NT2/D1 (cell line): ENCODE results near the gene ZBTB33.

ENCODE experiments used
- DNase-seq: peaks from one replicate; pipeline ENCODE4 v3.0.0-alpha.2; 2011; ENCODE audit warnings: low read depth, low spot score
- H3K27me3 ChIP-seq: 2 replicates; pipeline ENCODE4 v1.6.0; 2011; ENCODE audit warnings: mild to moderate bottlenecking; ENCODE audit not compliant: insufficient read length, insufficient read depth
- H3K36me3 ChIP-seq: 2 replicates; pipeline ENCODE4 v1.6.1; 2011; ENCODE audit warnings: mild to moderate bottlenecking, low read length, mixed read lengths; ENCODE audit not compliant: insufficient read depth, insufficient read length
- H3K4me1 ChIP-seq: 2 replicates; pipeline ENCODE4 v1.5.1; 2011; ENCODE audit not compliant: insufficient read depth, insufficient read length
- H3K4me3 ChIP-seq: 2 replicates; pipeline ENCODE4 v1.5.1; 2011; ENCODE audit warnings: low read depth; ENCODE audit not compliant: insufficient read length
- H3K9ac ChIP-seq: 2 replicates; pipeline ENCODE4 v1.6.0; 2011; ENCODE audit warnings: low read depth; ENCODE audit not compliant: insufficient read length
- H3K9me3 ChIP-seq: 2 replicates; pipeline ENCODE4 v1.5.1; 2011; ENCODE audit warnings: mild to moderate bottlenecking, low read length; ENCODE audit not compliant: insufficient read depth
- SUZ12 ChIP-seq: IDR thresholded peaks from 2 replicates; pipeline ENCODE4 v1.6.1; 2011; ENCODE audit not compliant: insufficient read length, insufficient read depth; ENCODE audit errors: extremely low read depth
- YY1 ChIP-seq: IDR thresholded peaks from 2 replicates; pipeline ENCODE4 v1.6.1; 2011; ENCODE audit not compliant: insufficient read length, insufficient read depth
- ZNF274 ChIP-seq: IDR thresholded peaks from 2 replicates; pipeline ENCODE4 v1.6.1; 2011; ENCODE audit warnings: mild to moderate bottlenecking, low read depth, low read length

Gene ZBTB33

GRCh38 chrX:120282697-120283096, 32.1 kb downstream of the ZBTB33 start:
- DNase-seq, result no peak
- H3K27me3 ChIP-seq, result no peaks in the 10 kb centered on the region
- H3K4me3 ChIP-seq, result no peak overlapping the region
- no peak for TF ChIP-seq ZNF274
- no peak for TF ChIP-seq SUZ12
- TF ChIP-seq YY1, result no peak
- H3K9ac ChIP-seq, result no peak overlapping the region
- peaks cover 3% of the 10 kb centered on the region for H3K4me1 ChIP-seq
- H3K9me3 ChIP-seq, result no peaks in the 10 kb centered on the region
- peaks cover 30% of the 10 kb centered on the region for H3K36me3 ChIP-seq

DNA sequence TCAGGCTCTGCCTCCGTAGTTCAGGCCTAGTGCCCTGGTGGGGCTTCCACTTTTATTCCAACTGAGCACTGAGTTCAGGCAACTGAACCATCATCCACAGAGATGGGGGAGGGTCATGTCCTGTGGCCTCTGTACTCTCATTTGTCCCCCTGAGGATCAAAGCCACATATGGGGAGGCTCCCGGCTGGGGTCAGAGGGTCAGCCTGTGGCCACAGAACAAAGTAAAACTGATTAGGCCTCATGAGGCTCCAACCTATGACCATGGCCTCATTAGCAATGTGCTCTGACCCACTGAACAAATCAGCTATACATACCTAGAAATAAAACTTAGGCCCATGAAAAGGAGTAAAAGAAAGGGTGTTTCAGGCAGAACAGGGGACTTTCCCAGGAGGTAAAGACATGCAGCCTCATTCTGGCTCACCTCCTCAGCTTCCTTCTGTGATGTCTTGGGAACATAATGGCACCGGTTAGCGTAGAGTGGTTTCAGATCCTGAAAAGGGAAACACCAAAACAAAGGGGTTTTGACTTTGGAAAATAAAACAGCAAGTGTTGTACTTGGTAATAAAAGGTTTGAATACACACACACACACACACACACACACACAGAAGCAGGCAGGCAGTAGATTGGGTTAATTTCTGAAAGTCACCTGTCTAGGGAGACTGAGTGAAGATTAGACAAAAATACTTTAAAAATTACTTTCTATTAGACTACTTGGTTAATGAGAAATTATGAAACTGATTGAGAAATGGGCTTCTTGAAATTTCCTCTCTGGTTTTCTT, 36.3 kb downstream of the ZBTB33 start:
- H3K4me1 ChIP-seq, result peaks cover 4% of the 10 kb centered on the region
- no peaks in the 10 kb centered on the region for H3K27me3 ChIP-seq
- no peaks in the 10 kb centered on the region for H3K9me3 ChIP-seq
- no peak overlapping the region for H3K9ac ChIP-seq
- peaks cover 31% of the 10 kb centered on the region for H3K36me3 ChIP-seq
- no peak for DNase-seq
- TF ChIP-seq YY1 (no peak), SUZ12 (no peak), ZNF274 (no peak)
- no peak overlapping the region for H3K4me3 ChIP-seq

- no peak for DNase-seq
- no peak overlapping the region for H3K9ac ChIP-seq
- H3K36me3 ChIP-seq, result peaks cover 31% of the 10 kb centered on the region
- TF ChIP-seq YY1, result no peak
- TF ChIP-seq ZNF274, result no peak
- no peak for TF ChIP-seq SUZ12
- peaks cover 4% of the 10 kb centered on the region for H3K4me1 ChIP-seq
- H3K4me3 ChIP-seq, result no peak overlapping the region
- no peaks in the 10 kb centered on the region for H3K27me3 ChIP-seq
- no peaks in the 10 kb centered on the region for H3K9me3 ChIP-seq
These were observed 37.0 kb downstream of the ZBTB33 start for GRCh38 chrX:120287513-120288112.

GRCh38 chrX:120290107-120290506, 39.5 kb downstream of the ZBTB33 start:
- Histone ChIP-seq H3K27me3 (no peaks in the 10 kb centered on the region), H3K36me3 (peaks cover 16% of the 10 kb centered on the region), H3K4me3 (no peak overlapping the region), H3K9me3 (no peaks in the 10 kb centered on the region), H3K9ac (no peak overlapping the region), H3K4me1 (peaks cover 4% of the 10 kb centered on the region)
- no peak for DNase-seq
- no peak for TF ChIP-seq SUZ12
- no peak for TF ChIP-seq YY1
- TF ChIP-seq ZNF274, result no peak

GRCh38 chrX:120291211-120291610, 40.6 kb downstream of the ZBTB33 start:
- Histone ChIP-seq H3K4me1 (peaks cover 4% of the 10 kb centered on the region), H3K36me3 (peaks cover 12% of the 10 kb centered on the region), H3K27me3 (no peaks in the 10 kb centered on the region), H3K4me3 (no peak overlapping the region), H3K9me3 (no peaks in the 10 kb centered on the region), H3K9ac (no peak overlapping the region)
- TF ChIP-seq ZNF274 (no peak), YY1 (no peak), SUZ12 (no peak)
- no peak for DNase-seq

DNA sequence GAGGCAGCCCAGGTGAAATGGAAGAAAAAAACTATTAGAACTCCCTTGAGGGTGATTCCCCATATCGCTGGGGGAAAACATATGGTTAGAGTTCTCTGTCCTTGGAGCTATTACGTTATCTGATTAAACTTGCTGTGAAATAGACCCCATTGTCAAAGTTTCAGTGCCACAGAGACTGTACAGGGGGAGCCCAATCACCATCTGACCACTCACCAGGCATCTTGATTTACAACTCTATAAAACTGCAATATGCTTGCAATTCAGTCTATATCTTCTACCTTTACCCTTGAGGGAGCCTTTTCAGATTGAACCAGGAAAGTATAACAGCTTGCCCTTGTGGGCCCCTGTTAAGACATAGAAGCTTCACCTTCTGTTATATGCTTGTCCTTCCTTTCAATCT, 42.4 kb downstream of the ZBTB33 start:
- no peak for DNase-seq

DNA sequence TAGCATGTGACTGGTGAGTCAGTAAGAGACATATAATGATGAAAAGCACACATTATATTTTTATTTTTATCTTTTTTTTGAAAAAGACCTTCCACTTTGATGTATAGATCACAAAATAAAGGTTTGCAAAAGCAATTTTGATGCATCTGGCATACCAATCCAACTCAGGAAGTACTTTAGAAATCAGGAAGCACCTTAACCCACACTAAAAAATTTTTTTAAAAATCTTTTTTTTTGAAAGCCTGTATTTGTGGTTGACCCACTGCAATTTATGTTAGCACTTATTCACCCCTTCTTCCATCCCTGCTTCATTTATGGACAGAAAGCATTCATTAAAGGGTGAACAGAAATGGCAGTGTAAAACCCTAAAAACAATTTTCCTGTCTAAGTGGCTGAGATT, 44.0 kb downstream of the ZBTB33 start:
- TF ChIP-seq YY1 (no peak), SUZ12 (no peak), ZNF274 (no peak)
- no peak for DNase-seq
- H3K27me3 ChIP-seq, result no peaks in the 10 kb centered on the region
- no peaks in the 10 kb centered on the region for H3K4me1 ChIP-seq
- no peaks in the 10 kb centered on the region for H3K9me3 ChIP-seq
- H3K4me3 ChIP-seq, result no peak overlapping the region
- peaks cover 3% of the 10 kb centered on the region for H3K36me3 ChIP-seq
- H3K9ac ChIP-seq, result no peak overlapping the region

More for the DNA sequence above, 42.4 kb downstream of the ZBTB33 start:
- Histone ChIP-seq H3K36me3 (peaks cover 4% of the 10 kb centered on the region), H3K4me1 (no peaks in the 10 kb centered on the region), H3K27me3 (no peaks in the 10 kb centered on the region), H3K4me3 (no peak overlapping the region), H3K9me3 (no peaks in the 10 kb centered on the region), H3K9ac (no peak overlapping the region)
- TF ChIP-seq SUZ12 (no peak), YY1 (no peak), ZNF274 (no peak)
